ENCODE data around the gene CDIPT. TPM values are rescaled to one million over a fixed set of nuclear protein-coding genes. Genes with fewer than 3 reads are reported as not detected.
A peak's percentile ranks its signal among the peaks of the same experiment; 100 is the strongest.

Gene CDIPT
- total RNA-seq, 4 donors from 2014 or later = 35.5 to 71.8 (median 55.7) TPM

DNA sequence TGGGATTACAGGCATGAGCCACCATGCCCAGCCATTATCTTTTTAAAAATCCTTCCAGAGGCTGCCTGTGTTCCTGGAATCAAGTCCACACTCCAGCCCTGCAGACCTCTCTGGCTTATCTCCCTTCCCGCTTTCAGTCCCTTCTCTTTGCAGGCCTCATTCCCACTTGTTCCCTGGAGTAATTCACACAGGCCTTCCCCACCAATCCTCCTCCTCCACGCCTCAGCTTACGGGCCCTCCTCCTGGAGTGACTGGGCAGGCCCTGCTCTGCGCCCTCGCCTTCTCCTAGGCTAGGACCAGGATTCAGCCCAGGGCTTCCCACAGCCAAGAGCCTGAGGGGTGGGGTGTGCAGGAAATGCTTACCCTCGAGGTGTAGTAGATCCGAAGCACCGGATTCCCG lies 2.8 kb downstream of the CDIPT start:
- Histone ChIP-seq H3K4me1 (peaks cover 18 to 20% of the 10 kb centered on the region in 2 donors), H3K4me3 (no peak overlapping the region), H3K27me3 (no peaks in the 10 kb centered on the region), H3K9me3 (no peaks in the 10 kb centered on the region), H3K27ac (no peak overlapping the region), H3K36me3 (peaks cover 0 to 33% of the 10 kb centered on the region in 2 donors)
- ATAC-seq (no peak), DNase-seq (no peak)
- in situ Hi-C loops (cut with MboI; ENCODE audit: low sequenced_read_pairs in 4 of 4) (no loop called here), intact Hi-C loops (cut with DNase I; ENCODE audit: low total_unique reads) (loop anchor here (10.0 kb wide), 1 partner anchor 165 kb away; the partner anchor contains the start of gene C16orf92)
- TF ChIP-seq POLR2A (IDR thresholded peaks at IDR 0.05) = no peak
- TF ChIP-seq, protein P1, sequence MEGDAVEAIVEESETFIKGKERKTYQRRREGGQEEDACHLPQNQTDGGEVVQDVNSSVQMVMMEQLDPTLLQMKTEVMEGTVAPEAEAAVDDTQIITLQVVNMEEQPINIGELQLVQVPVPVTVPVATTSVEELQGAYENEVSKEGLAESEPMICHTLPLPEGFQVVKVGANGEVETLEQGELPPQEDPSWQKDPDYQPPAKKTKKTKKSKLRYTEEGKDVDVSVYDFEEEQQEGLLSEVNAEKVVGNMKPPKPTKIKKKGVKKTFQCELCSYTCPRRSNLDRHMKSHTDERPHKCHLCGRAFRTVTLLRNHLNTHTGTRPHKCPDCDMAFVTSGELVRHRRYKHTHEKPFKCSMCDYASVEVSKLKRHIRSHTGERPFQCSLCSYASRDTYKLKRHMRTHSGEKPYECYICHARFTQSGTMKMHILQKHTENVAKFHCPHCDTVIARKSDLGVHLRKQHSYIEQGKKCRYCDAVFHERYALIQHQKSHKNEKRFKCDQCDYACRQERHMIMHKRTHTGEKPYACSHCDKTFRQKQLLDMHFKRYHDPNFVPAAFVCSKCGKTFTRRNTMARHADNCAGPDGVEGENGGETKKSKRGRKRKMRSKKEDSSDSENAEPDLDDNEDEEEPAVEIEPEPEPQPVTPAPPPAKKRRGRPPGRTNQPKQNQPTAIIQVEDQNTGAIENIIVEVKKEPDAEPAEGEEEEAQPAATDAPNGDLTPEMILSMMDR (IDR thresholded peaks at IDR 0.05 in 4 of 5, conservative IDR thresholded peaks at IDR 0.05 in 1 of 5) = no peak

GRCh38 chr16:29858974-29859373 lies 4.1 kb downstream of the CDIPT start:
- Histone ChIP-seq H3K9me3 (no peaks in the 10 kb centered on the region), H3K4me3 (no peak overlapping the region), H3K36me3 (peaks cover 0 to 33% of the 10 kb centered on the region in 2 donors), H3K27ac (no peak overlapping the region), H3K4me1 (peaks cover 18 to 20% of the 10 kb centered on the region in 2 donors), H3K27me3 (no peaks in the 10 kb centered on the region)
- no peak for ATAC-seq
- no peak for TF ChIP-seq POLR2A (IDR thresholded peaks at IDR 0.05)
- TF ChIP-seq, protein P1 (IDR thresholded peaks at IDR 0.05 in 4 of 5, conservative IDR thresholded peaks at IDR 0.05 in 1 of 5) = no peak
- no peak for DNase-seq
- intact Hi-C loops (cut with DNase I; ENCODE audit: low total_unique reads) (no loop called here), in situ Hi-C loops (cut with MboI; ENCODE audit: low sequenced_read_pairs in 4 of 4) (no loop called here)

DNA sequence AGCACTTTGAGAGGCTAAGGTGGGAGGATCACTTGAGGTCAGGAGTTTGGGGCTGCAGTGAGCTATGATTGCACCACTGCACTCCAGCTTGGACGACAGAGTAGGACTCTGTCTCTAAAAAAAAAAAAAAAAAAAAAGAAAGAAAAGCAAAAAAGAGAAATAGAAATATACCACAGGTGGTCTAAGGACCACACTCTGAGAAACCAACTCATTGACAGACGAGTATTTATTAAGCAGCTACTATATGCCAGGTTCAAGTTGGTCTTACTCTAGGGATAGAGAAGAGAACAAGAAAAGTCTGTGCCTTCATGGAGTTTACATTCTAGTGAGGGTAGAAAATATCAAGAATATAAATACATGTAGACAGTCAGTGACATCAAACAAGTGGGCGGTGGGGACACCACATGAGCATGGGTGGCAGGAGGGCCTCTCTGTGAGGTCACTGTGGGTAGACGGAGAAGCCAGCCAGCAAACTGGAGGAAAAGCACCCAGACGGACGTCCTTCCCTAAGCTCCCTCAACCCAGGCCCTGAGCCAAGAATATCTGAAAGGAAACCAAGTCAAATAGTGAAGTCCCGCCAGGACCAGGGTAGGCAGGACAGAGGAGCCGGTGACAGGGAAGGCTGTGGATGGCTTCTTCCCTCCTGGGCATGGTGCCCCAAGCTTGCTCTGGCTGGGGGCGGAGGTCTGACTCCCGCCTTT lies 4.7 kb downstream of the CDIPT start:
- no peak overlapping the region for H3K4me3 ChIP-seq
- H3K27me3 ChIP-seq = no peaks in the 10 kb centered on the region
- no peak for ATAC-seq
- no peak for TF ChIP-seq POLR2A (IDR thresholded peaks at IDR 0.05)
- TF ChIP-seq, protein P1 (IDR thresholded peaks at IDR 0.05 in 4 of 5, conservative IDR thresholded peaks at IDR 0.05 in 1 of 5) = no peak
- H3K27ac ChIP-seq = no peak overlapping the region
- H3K9me3 ChIP-seq = no peaks in the 10 kb centered on the region
- peaks cover 0 to 33% of the 10 kb centered on the region in 2 donors for H3K36me3 ChIP-seq
- intact Hi-C loops (cut with DNase I; ENCODE audit: low total_unique reads) (no loop called here), in situ Hi-C loops (cut with MboI; ENCODE audit: low sequenced_read_pairs in 4 of 4) (no loop called here)
- H3K4me1 ChIP-seq = peaks cover 14 to 16% of the 10 kb centered on the region in 2 donors
- DNase-seq = no peak

GRCh38 chr16:29857133-29857760 lies 5.8 kb downstream of the CDIPT start:
- in situ Hi-C loops (cut with MboI; ENCODE audit: low sequenced_read_pairs in 4 of 4) (no loop called here), intact Hi-C loops (cut with DNase I; ENCODE audit: low total_unique reads) (no loop called here)
- no peak overlapping the region for H3K27ac ChIP-seq
- H3K27me3 ChIP-seq = no peaks in the 10 kb centered on the region
- peaks cover 11 to 14% of the 10 kb centered on the region in 2 donors for H3K4me1 ChIP-seq
- H3K36me3 ChIP-seq = peaks cover 0 to 33% of the 10 kb centered on the region in 2 donors
- TF ChIP-seq POLR2A (IDR thresholded peaks at IDR 0.05) = no peak
- TF ChIP-seq, protein P1 (IDR thresholded peaks at IDR 0.05 in 4 of 5, conservative IDR thresholded peaks at IDR 0.05 in 1 of 5) = no peak
- ATAC-seq = peak; percentile 22 to 38
- no peak for DNase-seq
- H3K4me3 ChIP-seq = no peak overlapping the region
- no peaks in the 10 kb centered on the region for H3K9me3 ChIP-seq

All from gastrocnemius medialis (tissue), 4 donors.